ENCODE results near the gene OR7G3.

Gene OR7G3

GRCh38 chr19:9126900-9127405 is at the start of gene OR7G3:
OR7G3 (minus strand) TSS chr19:9126950; CDS start chr19:9126950, 0 bp downstream.
- no peaks in the 10 kb centered on the region for H3K79me2 ChIP-seq (ENCODE audit: insufficient read depth, low read length)
- ATAC-seq (ENCODE audit: insufficient read depth, low read depth) = no peak

GRCh38 chr19:9175326-9175725 is 48.6 kb upstream of the OR7G3 start:
- Histone ChIP-seq H3K9me3 (ENCODE audit: insufficient read depth, low read length, severe bottlenecking) (no peaks in the 10 kb centered on the region), H3K36me3 (ENCODE audit: insufficient read depth, low read length) (no peaks in the 10 kb centered on the region), H3K27ac (ENCODE audit: low read length) (no peak overlapping the region), H4K20me1 (ENCODE audit: insufficient read depth, low read length) (no peaks in the 10 kb centered on the region), H3K27me3 (ENCODE audit: insufficient read depth, low read length, poor library complexity) (no peaks in the 10 kb centered on the region), H3K79me2 (ENCODE audit: insufficient read depth, low read length) (no peaks in the 10 kb centered on the region), H3K4me2 (ENCODE audit: insufficient read depth, low read length) (no peak overlapping the region), H2AFZ (ENCODE audit: low read depth, low read length) (no peak overlapping the region), H3K4me1 (ENCODE audit: insufficient read depth, low read length) (no peaks in the 10 kb centered on the region), H3K4me3 (ENCODE audit: low read depth in 1 of 2, low read length in 2 of 2) (no peak overlapping the region), H3K9ac (ENCODE audit: low read depth, low read length) (no peak overlapping the region)
- TF ChIP-seq CTCF (IDR thresholded peaks at IDR 0.05; ENCODE audit: borderline replicate concordance, extremely low read depth, low read length, poor library complexity, severe bottlenecking) (no peak), EZH2 (IDR thresholded peaks at IDR 0.05; ENCODE audit: borderline replicate concordance, low read depth, low read length, severe bottlenecking) (no peak)
- no peak for ATAC-seq (ENCODE audit: insufficient read depth, low read depth)
- DNase-seq = no peak

More at GRCh38 chr19:9126900-9127405, at the start of gene OR7G3:
- H3K4me1 ChIP-seq (ENCODE audit: insufficient read depth, low read length) = no peaks in the 10 kb centered on the region
- H3K4me3 ChIP-seq (ENCODE audit: low read depth in 1 of 2, low read length in 2 of 2) = no peak within 1 kb of the TSS
- H3K27ac ChIP-seq (ENCODE audit: low read length) = no peak within 1 kb of the TSS
- TF ChIP-seq CTCF (IDR thresholded peaks at IDR 0.05; ENCODE audit: borderline replicate concordance, extremely low read depth, low read length, poor library complexity, severe bottlenecking) (no peak), EZH2 (IDR thresholded peaks at IDR 0.05; ENCODE audit: borderline replicate concordance, low read depth, low read length, severe bottlenecking) (no peak)
- no peaks in the 10 kb centered on the region for H4K20me1 ChIP-seq (ENCODE audit: insufficient read depth, low read length)
- H3K9me3 ChIP-seq (ENCODE audit: insufficient read depth, low read length, severe bottlenecking) = no peaks in the 10 kb centered on the region
- no peak within 1 kb of the TSS for H2AFZ ChIP-seq (ENCODE audit: low read depth, low read length)
- H3K27me3 ChIP-seq (ENCODE audit: insufficient read depth, low read length, poor library complexity) = no peaks in the 10 kb centered on the region
- H3K36me3 ChIP-seq (ENCODE audit: insufficient read depth, low read length) = no peaks in the 10 kb centered on the region
- no peak within 1 kb of the TSS for H3K4me2 ChIP-seq (ENCODE audit: insufficient read depth, low read length)
- no peak within 1 kb of the TSS for H3K9ac ChIP-seq (ENCODE audit: low read depth, low read length)
- no peak for DNase-seq

- TF ChIP-seq EZH2 (IDR thresholded peaks at IDR 0.05; ENCODE audit: borderline replicate concordance, low read depth, low read length, severe bottlenecking) (no peak), CTCF (IDR thresholded peaks at IDR 0.05; ENCODE audit: borderline replicate concordance, extremely low read depth, low read length, poor library complexity, severe bottlenecking) (no peak)
- no peak overlapping the region for H3K27ac ChIP-seq (ENCODE audit: low read length)
- DNase-seq (no peak), ATAC-seq (ENCODE audit: insufficient read depth, low read depth) (no peak)
- no peaks in the 10 kb centered on the region for H3K79me2 ChIP-seq (ENCODE audit: insufficient read depth, low read length)
- H3K9me3 ChIP-seq (ENCODE audit: insufficient read depth, low read length, severe bottlenecking) = no peaks in the 10 kb centered on the region
- no peaks in the 10 kb centered on the region for H3K27me3 ChIP-seq (ENCODE audit: insufficient read depth, low read length, poor library complexity)
- H2AFZ ChIP-seq (ENCODE audit: low read depth, low read length) = no peak overlapping the region
- no peak overlapping the region for H3K9ac ChIP-seq (ENCODE audit: low read depth, low read length)
- H3K36me3 ChIP-seq (ENCODE audit: insufficient read depth, low read length) = peaks cover 4% of the 10 kb centered on the region; the same call in 1 of the 2 replicates
- no peaks in the 10 kb centered on the region for H4K20me1 ChIP-seq (ENCODE audit: insufficient read depth, low read length)
- no peak overlapping the region for H3K4me2 ChIP-seq (ENCODE audit: insufficient read depth, low read length)
- no peak overlapping the region for H3K4me3 ChIP-seq (ENCODE audit: low read depth in 1 of 2, low read length in 2 of 2)
- H3K4me1 ChIP-seq (ENCODE audit: insufficient read depth, low read length) = no peaks in the 10 kb centered on the region
These were observed 44.7 kb upstream of the OR7G3 start for GRCh38 chr19:9171393-9171991.
